HEK293 (cell line): ENCODE results near the gene PRPF6.

Source experiments
- FEZF1 ChIP-seq: fragments of 450-650 bp; formaldehyde crosslinking; IDR thresholded peaks from 2 replicates; pipeline ENCODE4 v1.5.1; 2016; ENCODE audit warnings: missing biosample characterization, missing genetic modification characterization
- GFI1B ChIP-seq: fragments of 450-650 bp; formaldehyde crosslinking; IDR thresholded peaks from 2 replicates; pipeline ENCODE4 v1.5.1; 2016; ENCODE audit warnings: missing biosample characterization, missing genetic modification characterization
- GLIS2 ChIP-seq: fragments of 450-650 bp; formaldehyde crosslinking; IDR thresholded peaks from 2 replicates; pipeline ENCODE4 v1.5.1; 2016; ENCODE audit warnings: missing biosample characterization, missing genetic modification characterization
- KLF10 ChIP-seq: fragments of 450-650 bp; IDR thresholded peaks from 2 replicates; pipeline ENCODE4 v1.5.1; 2018; ENCODE audit warnings: missing biosample characterization, mild to moderate bottlenecking, missing genetic modification characterization
- KLF8 ChIP-seq: fragments of 450-650 bp; formaldehyde crosslinking; IDR thresholded peaks from 2 replicates; pipeline ENCODE4 v1.5.1; 2016; ENCODE audit warnings: missing biosample characterization, missing genetic modification characterization
- MZF1 ChIP-seq: fragments of 450-650 bp; formaldehyde crosslinking; IDR thresholded peaks from 2 replicates; pipeline ENCODE4 v1.5.1; 2017; ENCODE audit warnings: missing biosample characterization, missing genetic modification characterization, borderline replicate concordance
- OSR2 ChIP-seq: fragments of 450-650 bp; formaldehyde crosslinking; IDR thresholded peaks from 2 replicates; pipeline ENCODE4 v1.5.1; 2016; ENCODE audit warnings: missing biosample characterization, missing genetic modification characterization
- SCRT1 ChIP-seq: fragments of 450-650 bp; formaldehyde crosslinking; IDR thresholded peaks from 2 replicates; pipeline ENCODE4 v1.5.1; 2016; ENCODE audit warnings: missing biosample characterization, missing genetic modification characterization, borderline replicate concordance
- SCRT2 ChIP-seq: fragments of 450-650 bp; formaldehyde crosslinking; IDR thresholded peaks from 2 replicates; pipeline ENCODE4 v1.5.1; 2016; ENCODE audit warnings: missing biosample characterization, missing genetic modification characterization
- SETDB1 ChIP-seq: IDR thresholded peaks from one replicate; pipeline ENCODE4 v1.6.1; 2017; ENCODE audit warnings: mild to moderate bottlenecking, low read length, moderate library complexity, mixed read lengths; ENCODE audit not compliant: insufficient read length
- TRIM28 ChIP-seq: IDR thresholded peaks from 2 replicates; pipeline ENCODE4 v1.6.1; 2011; ENCODE audit warnings: low read length, control low read depth, borderline replicate concordance
- YY1 ChIP-seq: fragments of 450-650 bp; formaldehyde crosslinking; IDR thresholded peaks from 2 replicates; pipeline ENCODE4 v1.5.1; 2018; ENCODE audit warnings: missing biosample characterization, missing genetic modification characterization
- ZEB2 ChIP-seq: fragments of 450-650 bp; formaldehyde crosslinking; IDR thresholded peaks from 2 replicates; pipeline ENCODE4 v1.5.1; 2016; ENCODE audit warnings: missing biosample characterization, missing genetic modification characterization
- ZFHX2 ChIP-seq: fragments of 450-650 bp; formaldehyde crosslinking; conservative IDR thresholded peaks from 2 replicates; pipeline ENCODE4 v1.5.1; 2016; ENCODE audit warnings: missing biosample characterization, missing genetic modification characterization
- ZNF121 ChIP-seq: fragments of 450-650 bp; formaldehyde crosslinking; IDR thresholded peaks from 2 replicates; pipeline ENCODE4 v1.5.1; 2016; ENCODE audit warnings: missing biosample characterization, missing genetic modification characterization
- ZNF155 ChIP-seq: fragments of 450-650 bp; formaldehyde crosslinking; IDR thresholded peaks from 2 replicates; pipeline ENCODE4 v1.5.1; 2016; ENCODE audit warnings: missing biosample characterization, missing genetic modification characterization
- ZNF202 ChIP-seq: fragments of 450-650 bp; formaldehyde crosslinking; IDR thresholded peaks from 2 replicates; pipeline ENCODE4 v1.5.1; 2016; ENCODE audit warnings: missing biosample characterization, missing genetic modification characterization, borderline replicate concordance
- ZNF221 ChIP-seq: fragments of 450-650 bp; formaldehyde crosslinking; IDR thresholded peaks from 2 replicates; pipeline ENCODE4 v1.5.1; 2017; ENCODE audit warnings: missing biosample characterization, missing genetic modification characterization, borderline replicate concordance
- ZNF239 ChIP-seq: fragments of 450-650 bp; formaldehyde crosslinking; IDR thresholded peaks from 2 replicates; pipeline ENCODE4 v1.5.1; 2016; ENCODE audit warnings: missing biosample characterization, missing genetic modification characterization
- ZNF26 ChIP-seq: fragments of 450-650 bp; formaldehyde crosslinking; IDR thresholded peaks from 2 replicates; pipeline ENCODE4 v1.5.1; 2016; ENCODE audit warnings: missing biosample characterization, missing genetic modification characterization
- ZNF350 ChIP-seq: fragments of 450-650 bp; formaldehyde crosslinking; IDR thresholded peaks from 2 replicates; pipeline ENCODE4 v1.5.0; 2017; ENCODE audit warnings: missing biosample characterization, mild to moderate bottlenecking, missing genetic modification characterization
- ZNF416 ChIP-seq: fragments of 450-650 bp; formaldehyde crosslinking; IDR thresholded peaks from 2 replicates; pipeline ENCODE4 v1.5.1; 2016; ENCODE audit warnings: missing biosample characterization, missing genetic modification characterization
- ZNF426 ChIP-seq: fragments of 450-650 bp; formaldehyde crosslinking; IDR thresholded peaks from 2 replicates; pipeline ENCODE4 v1.5.1; 2017; ENCODE audit warnings: missing biosample characterization, missing genetic modification characterization, mild to moderate bottlenecking, inconsistent platforms, moderate library complexity
- ZNF449 ChIP-seq: fragments of 450-650 bp; formaldehyde crosslinking; IDR thresholded peaks from 2 replicates; pipeline ENCODE4 v1.5.1; 2017; ENCODE audit warnings: missing biosample characterization, mild to moderate bottlenecking, missing genetic modification characterization, moderate library complexity
- ZNF548 ChIP-seq: fragments of 450-650 bp; formaldehyde crosslinking; IDR thresholded peaks from 2 replicates; pipeline ENCODE4 v1.5.1; 2016; ENCODE audit warnings: missing biosample characterization, missing genetic modification characterization
- ZNF645 ChIP-seq: fragments of 450-650 bp; formaldehyde crosslinking; IDR thresholded peaks from 2 replicates; pipeline ENCODE4; 2016; ENCODE audit warnings: missing biosample characterization, missing genetic modification characterization
- ZNF654 ChIP-seq: fragments of 450-650 bp; formaldehyde crosslinking; IDR thresholded peaks from 2 replicates; pipeline ENCODE4 v1.5.1; 2016; ENCODE audit warnings: low read depth, missing biosample characterization, missing genetic modification characterization
- ZNF660 ChIP-seq: fragments of 450-650 bp; IDR thresholded peaks from 2 replicates; pipeline ENCODE4 v1.5.1; 2018; ENCODE audit warnings: missing biosample characterization, mild to moderate bottlenecking, missing genetic modification characterization
- ZNF670 ChIP-seq: fragments of 450-650 bp; formaldehyde crosslinking; IDR thresholded peaks from 2 replicates; pipeline ENCODE4 v1.5.1; 2016; ENCODE audit warnings: missing biosample characterization, missing genetic modification characterization, low read depth
- ZNF692 ChIP-seq: fragments of 450-650 bp; formaldehyde crosslinking; IDR thresholded peaks from 2 replicates; pipeline ENCODE4 v1.5.1; 2016; ENCODE audit warnings: missing biosample characterization, missing genetic modification characterization
- ZSCAN5A ChIP-seq: fragments of 450-650 bp; formaldehyde crosslinking; IDR thresholded peaks from 2 replicates; pipeline ENCODE4 v1.5.1; 2016; ENCODE audit warnings: missing biosample characterization, missing genetic modification characterization
- TF ChIP-seq, protein P1 (sequence below): fragments of 450-650 bp; formaldehyde crosslinking; IDR thresholded peaks from 2 replicates; pipeline ENCODE4 v1.5.1; 2016; ENCODE audit warnings: missing biosample characterization, missing genetic modification characterization

PRPF6 gene

GRCh38 chr20:63978319-63979228 lies 2.4 kb upstream of the PRPF6 start (continued):
- TF ChIP-seq ZNF645 = no peak
- TF ChIP-seq KLF10 (tag by site-specific recombination) = peak; percentile 37; the same call in 1 of the 2 replicates
- no peak for TF ChIP-seq YY1 (tag by site-specific recombination)
- no peak for TF ChIP-seq ZNF239
- TF ChIP-seq ZNF449 (tag by site-specific recombination) = peak; percentile 93
- TF ChIP-seq SCRT2 (tag by site-specific recombination) = no peak
- TF ChIP-seq, protein P1, sequence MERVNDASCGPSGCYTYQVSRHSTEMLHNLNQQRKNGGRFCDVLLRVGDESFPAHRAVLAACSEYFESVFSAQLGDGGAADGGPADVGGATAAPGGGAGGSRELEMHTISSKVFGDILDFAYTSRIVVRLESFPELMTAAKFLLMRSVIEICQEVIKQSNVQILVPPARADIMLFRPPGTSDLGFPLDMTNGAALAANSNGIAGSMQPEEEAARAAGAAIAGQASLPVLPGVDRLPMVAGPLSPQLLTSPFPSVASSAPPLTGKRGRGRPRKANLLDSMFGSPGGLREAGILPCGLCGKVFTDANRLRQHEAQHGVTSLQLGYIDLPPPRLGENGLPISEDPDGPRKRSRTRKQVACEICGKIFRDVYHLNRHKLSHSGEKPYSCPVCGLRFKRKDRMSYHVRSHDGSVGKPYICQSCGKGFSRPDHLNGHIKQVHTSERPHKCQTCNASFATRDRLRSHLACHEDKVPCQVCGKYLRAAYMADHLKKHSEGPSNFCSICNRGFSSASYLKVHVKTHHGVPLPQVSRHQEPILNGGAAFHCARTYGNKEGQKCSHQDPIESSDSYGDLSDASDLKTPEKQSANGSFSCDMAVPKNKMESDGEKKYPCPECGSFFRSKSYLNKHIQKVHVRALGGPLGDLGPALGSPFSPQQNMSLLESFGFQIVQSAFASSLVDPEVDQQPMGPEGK (tag by site-specific recombination) = peak; percentile 96
- no peak for TF ChIP-seq SETDB1
- TF ChIP-seq TRIM28 = no peak
- no peak for TF ChIP-seq ZNF426 (tag by site-specific recombination)
- TF ChIP-seq ZNF121 (tag by site-specific recombination) = peak; percentile 91
- TF ChIP-seq GLIS2 (tag by site-specific recombination) = peak; percentile 91
- no peak for TF ChIP-seq ZNF221 (tag by site-specific recombination)
- no peak for TF ChIP-seq ZNF202 (tag by site-specific recombination)
- TF ChIP-seq SCRT1 (tag by site-specific recombination) = no peak
- TF ChIP-seq ZNF692 (tag by site-specific recombination) = no peak
- no peak for TF ChIP-seq ZNF670 (tag by site-specific recombination)
- no peak for TF ChIP-seq ZNF350 (tag by site-specific recombination)
- no peak for TF ChIP-seq ZNF654
- TF ChIP-seq OSR2 (tag by site-specific recombination) = no peak
- peak; percentile 72; the same call in 1 of the 2 replicates for TF ChIP-seq KLF8
- TF ChIP-seq ZNF548 = no peak
- TF ChIP-seq ZSCAN5A (tag by site-specific recombination) = no peak
- no peak; the same call in none of the 2 replicates for TF ChIP-seq ZEB2 (tag by site-specific recombination)
- TF ChIP-seq ZNF155 (tag by site-specific recombination) = no peak
- TF ChIP-seq ZNF660 (tag by site-specific recombination) = no peak
- no peak for TF ChIP-seq ZNF26 (tag by site-specific recombination)
- no peak for TF ChIP-seq MZF1 (tag by site-specific recombination)
- peak; percentile 47 for TF ChIP-seq ZFHX2 (tag by site-specific recombination)
- no peak for TF ChIP-seq GFI1B
- no peak for TF ChIP-seq ZNF416
- TF ChIP-seq FEZF1 = no peak
